Duodenal mucosa (tissue), 2 donors: ENCODE results near the gene BRINP3.
A peak's percentile ranks its signal among the peaks of the same experiment; 100 is the strongest.

Experiments used
- H3K27ac ChIP-seq: one replicate; pipeline ENCODE4 v1.7.0; 2013; ENCODE audit warnings: low read depth, low read length
- H3K27me3 ChIP-seq, 2 donors: one replicate each; pipeline ENCODE4 v1.7.0; 2013; ENCODE audit warnings: low read length in 2 of 2, control low read depth in 1 of 2; ENCODE audit not compliant: insufficient read depth in 2 of 2, control insufficient read depth in 1 of 2
- H3K36me3 ChIP-seq, 2 donors: one replicate each; pipeline ENCODE4 v1.7.0; 2013; ENCODE audit warnings: low read length in 2 of 2, control low read depth in 1 of 2; ENCODE audit not compliant: insufficient read depth in 2 of 2, control insufficient read depth in 1 of 2
- H3K4me1 ChIP-seq, 2 donors: one replicate each; pipeline ENCODE4 v1.7.0; 2013; ENCODE audit warnings: low read length in 2 of 2, control low read depth in 1 of 2; ENCODE audit not compliant: insufficient read depth in 2 of 2, control insufficient read depth in 1 of 2
- H3K4me3 ChIP-seq, 2 donors: one replicate each; pipeline ENCODE4 v1.7.0; 2013; ENCODE audit warnings: low read length in 2 of 2, low read depth in 1 of 2
- H3K9ac ChIP-seq, 2 donors: one replicate each; pipeline ENCODE4 v1.7.0; 2013; ENCODE audit warnings: low read length in 2 of 2, low read depth in 1 of 2
- H3K9me3 ChIP-seq, 2 donors: one replicate each; pipeline ENCODE4 v1.7.0; 2013; ENCODE audit warnings: low read length in 2 of 2, control low read depth in 1 of 2; ENCODE audit not compliant: control insufficient read depth in 1 of 2

The BRINP3 gene

GRCh38 chr1:190478149-190479049 lies 735 bp upstream of the BRINP3 start:
- H3K9me3 ChIP-seq: no peaks in the 10 kb centered on the region
- peaks cover 0 to 7% of the 10 kb centered on the region in 2 donors for H3K4me1 ChIP-seq
- H3K9ac ChIP-seq: peak overlapping the region in 1 of 2 donors; percentile 71
- H3K36me3 ChIP-seq: no peaks in the 10 kb centered on the region
- H3K4me3 ChIP-seq: peak overlapping the region; percentile 66 to 69
- peaks cover 0 to 39% of the 10 kb centered on the region in 2 donors for H3K27me3 ChIP-seq
- H3K27ac ChIP-seq: peak overlapping the region; percentile 6

GRCh38 chr1:190476806-190477205 lies 858 bp downstream of the BRINP3 start:
- Histone ChIP-seq H3K27me3 (peaks cover 0 to 39% of the 10 kb centered on the region in 2 donors), H3K4me1 (peaks cover 0 to 7% of the 10 kb centered on the region in 2 donors), H3K9ac (no peak overlapping the region), H3K36me3 (no peaks in the 10 kb centered on the region), H3K9me3 (no peaks in the 10 kb centered on the region), H3K4me3 (peak overlapping the region in 1 of 2 donors; percentile 70), H3K27ac (no peak overlapping the region)

GRCh38 chr1:190476321-190476720 lies 1.3 kb downstream of the BRINP3 start:
- peaks cover 0 to 7% of the 10 kb centered on the region in 2 donors for H3K4me1 ChIP-seq
- H3K4me3 ChIP-seq: peak overlapping the region in 1 of 2 donors; percentile 70
- peak overlapping the region in 1 of 2 donors; percentile 69 for H3K9ac ChIP-seq
- H3K27ac ChIP-seq: no peak overlapping the region
- peaks cover 0 to 39% of the 10 kb centered on the region in 2 donors for H3K27me3 ChIP-seq
- no peaks in the 10 kb centered on the region for H3K36me3 ChIP-seq
- H3K9me3 ChIP-seq: no peaks in the 10 kb centered on the region

- Histone ChIP-seq H3K4me3 (peak overlapping the region in 1 of 2 donors; percentile 70), H3K27me3 (peaks cover 0 to 39% of the 10 kb centered on the region in 2 donors), H3K9ac (peak overlapping the region in 1 of 2 donors; percentile 69), H3K27ac (no peak overlapping the region), H3K9me3 (no peaks in the 10 kb centered on the region), H3K4me1 (peaks cover 0 to 7% of the 10 kb centered on the region in 2 donors), H3K36me3 (no peaks in the 10 kb centered on the region)
These were observed 2.1 kb downstream of the BRINP3 start for GRCh38 chr1:190475421-190476141.

- H3K9ac ChIP-seq: peak overlapping the region in 1 of 2 donors; percentile 69
- peak overlapping the region in 1 of 2 donors; percentile 70 for H3K4me3 ChIP-seq
These were observed 2.9 kb downstream of the BRINP3 start for GRCh38 chr1:190474650-190475211.

GRCh38 chr1:190474010-190474409 lies 3.7 kb downstream of the BRINP3 start:
- H3K4me3 ChIP-seq: peak overlapping the region in 1 of 2 donors; percentile 70
- H3K27me3 ChIP-seq: peaks cover 0 to 34% of the 10 kb centered on the region in 2 donors
- H3K27ac ChIP-seq: no peak overlapping the region
- H3K36me3 ChIP-seq: no peaks in the 10 kb centered on the region
- peak overlapping the region in 1 of 2 donors; percentile 69 for H3K9ac ChIP-seq
- H3K9me3 ChIP-seq: no peaks in the 10 kb centered on the region
- peaks cover 0 to 6% of the 10 kb centered on the region in 2 donors for H3K4me1 ChIP-seq

More at GRCh38 chr1:190474650-190475211, 2.9 kb downstream of the BRINP3 start:
- Histone ChIP-seq H3K27me3 (peaks cover 0 to 34% of the 10 kb centered on the region in 2 donors), H3K27ac (no peak overlapping the region), H3K36me3 (no peaks in the 10 kb centered on the region), H3K9me3 (no peaks in the 10 kb centered on the region), H3K4me1 (peaks cover 0 to 7% of the 10 kb centered on the region in 2 donors)

GRCh38 chr1:190472494-190472893 lies 5.2 kb downstream of the BRINP3 start:
- peaks cover 0 to 26% of the 10 kb centered on the region in 2 donors for H3K27me3 ChIP-seq
- peak overlapping the region in 1 of 2 donors; percentile 70 for H3K4me3 ChIP-seq
- H3K9ac ChIP-seq: no peak overlapping the region
- H3K9me3 ChIP-seq: no peaks in the 10 kb centered on the region
- no peaks in the 10 kb centered on the region for H3K36me3 ChIP-seq
- H3K27ac ChIP-seq: no peak overlapping the region
- no peaks in the 10 kb centered on the region for H3K4me1 ChIP-seq

GRCh38 chr1:190472042-190472441 lies 5.6 kb downstream of the BRINP3 start:
- Histone ChIP-seq H3K9me3 (no peaks in the 10 kb centered on the region), H3K27ac (no peak overlapping the region), H3K27me3 (peaks cover 0 to 22% of the 10 kb centered on the region in 2 donors), H3K9ac (no peak overlapping the region), H3K4me3 (peak overlapping the region in 1 of 2 donors; percentile 70), H3K4me1 (no peaks in the 10 kb centered on the region), H3K36me3 (no peaks in the 10 kb centered on the region)

GRCh38 chr1:190464690-190465089 lies 13.0 kb downstream of the BRINP3 start:
- Histone ChIP-seq H3K4me1 (no peaks in the 10 kb centered on the region), H3K27ac (no peak overlapping the region), H3K36me3 (no peaks in the 10 kb centered on the region), H3K27me3 (no peaks in the 10 kb centered on the region), H3K9ac (no peak overlapping the region), H3K4me3 (no peak overlapping the region), H3K9me3 (no peaks in the 10 kb centered on the region)
